GM19043 (cell line): Measurements from ENCODE around the gene HERPUD1.

Source experiments
- ATAC-seq: cut with Tn5 transposase; IDR thresholded peaks from one replicate; pipeline ENCODE4 v1.9.1; 2021; ENCODE audit warnings: low read depth; ENCODE audit not compliant: unreplicated experiment

Gene HERPUD1

GRCh38 chr16:56910654-56911539 lies 21.0 kb upstream of the HERPUD1 start:
- no peak for ATAC-seq

- ATAC-seq: peak; percentile 72
Observed at GRCh38 chr16:56911771-56912571, 20.0 kb upstream of the HERPUD1 start.

- no peak for ATAC-seq
Observed at GRCh38 chr16:56912746-56913708, 18.9 kb upstream of the HERPUD1 start.

GRCh38 chr16:56914896-56915295 lies 17.0 kb upstream of the HERPUD1 start:
- no peak for ATAC-seq

GRCh38 chr16:56915336-56916119 lies 16.4 kb upstream of the HERPUD1 start:
- ATAC-seq: no peak

GRCh38 chr16:56916571-56917403 lies 15.2 kb upstream of the HERPUD1 start:
- ATAC-seq: peak; percentile 66

GRCh38 chr16:56918467-56919012 lies 13.4 kb upstream of the HERPUD1 start:
- no peak for ATAC-seq

GRCh38 chr16:56919099-56919800 lies 12.7 kb upstream of the HERPUD1 start:
- no peak for ATAC-seq

- no peak for ATAC-seq
Observed at GRCh38 chr16:56921571-56921970, 10.4 kb upstream of the HERPUD1 start.

GRCh38 chr16:56923481-56924091 lies 8.4 kb upstream of the HERPUD1 start:
- ATAC-seq: no peak

- ATAC-seq: no peak
Observed at GRCh38 chr16:56927471-56927870, 4.5 kb upstream of the HERPUD1 start.

GRCh38 chr16:56929639-56930038 lies 2.3 kb upstream of the HERPUD1 start:
- no peak for ATAC-seq

GRCh38 chr16:56930486-56931270 lies 1.3 kb upstream of the HERPUD1 start:
- ATAC-seq: no peak

- ATAC-seq: peak; percentile 24
Observed at GRCh38 chr16:56931271-56931891, 561 bp upstream of the HERPUD1 start.

GRCh38 chr16:56932721-56933619 lies 1.0 kb downstream of the HERPUD1 start:
- ATAC-seq: no peak
